AG09309 (cell line): Measurements from ENCODE around the gene CASZ1.

ENCODE experiments used
- DNase-seq: peaks from one replicate; pipeline ENCODE4 v3.0.0-alpha.2; 2010; ENCODE audit warnings: low read depth
- H3K4me3 ChIP-seq: 2 replicates; pipeline ENCODE4 v1.5.1; 2011; ENCODE audit warnings: mild to moderate bottlenecking, low read depth, low read length, moderate library complexity; ENCODE audit not compliant: control insufficient read depth
- TF ChIP-seq, protein P1 (sequence below): IDR thresholded peaks from 2 replicates; pipeline ENCODE4 v1.5.1; 2011; ENCODE audit warnings: mild to moderate bottlenecking, low read depth, low read length, inconsistent platforms; ENCODE audit not compliant: insufficient read depth, control insufficient read depth; ENCODE audit errors: missing control alignments

CASZ1 gene

GRCh38 chr1:10693497-10694273, 102.8 kb downstream of the CASZ1 start:
- H3K4me3 ChIP-seq: peak overlapping the region; percentile 50
- TF ChIP-seq, protein P1, sequence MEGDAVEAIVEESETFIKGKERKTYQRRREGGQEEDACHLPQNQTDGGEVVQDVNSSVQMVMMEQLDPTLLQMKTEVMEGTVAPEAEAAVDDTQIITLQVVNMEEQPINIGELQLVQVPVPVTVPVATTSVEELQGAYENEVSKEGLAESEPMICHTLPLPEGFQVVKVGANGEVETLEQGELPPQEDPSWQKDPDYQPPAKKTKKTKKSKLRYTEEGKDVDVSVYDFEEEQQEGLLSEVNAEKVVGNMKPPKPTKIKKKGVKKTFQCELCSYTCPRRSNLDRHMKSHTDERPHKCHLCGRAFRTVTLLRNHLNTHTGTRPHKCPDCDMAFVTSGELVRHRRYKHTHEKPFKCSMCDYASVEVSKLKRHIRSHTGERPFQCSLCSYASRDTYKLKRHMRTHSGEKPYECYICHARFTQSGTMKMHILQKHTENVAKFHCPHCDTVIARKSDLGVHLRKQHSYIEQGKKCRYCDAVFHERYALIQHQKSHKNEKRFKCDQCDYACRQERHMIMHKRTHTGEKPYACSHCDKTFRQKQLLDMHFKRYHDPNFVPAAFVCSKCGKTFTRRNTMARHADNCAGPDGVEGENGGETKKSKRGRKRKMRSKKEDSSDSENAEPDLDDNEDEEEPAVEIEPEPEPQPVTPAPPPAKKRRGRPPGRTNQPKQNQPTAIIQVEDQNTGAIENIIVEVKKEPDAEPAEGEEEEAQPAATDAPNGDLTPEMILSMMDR: no peak
- DNase-seq: no peak

DNA sequence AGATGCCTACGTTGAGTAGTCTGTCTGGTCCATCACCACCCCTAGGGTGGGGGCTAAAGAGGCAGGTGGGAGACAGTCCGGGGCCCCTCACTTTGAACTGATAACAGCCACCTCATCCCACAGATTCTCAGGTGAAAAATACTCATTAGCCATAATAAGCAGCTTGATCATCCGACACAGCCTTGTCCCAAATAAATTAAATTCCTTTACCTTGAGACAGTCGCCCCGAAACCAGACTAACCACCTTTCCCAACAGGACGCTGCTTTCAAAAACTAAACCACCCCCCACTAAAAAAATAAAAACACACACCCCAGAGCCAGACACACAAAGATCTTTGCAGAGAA, 103.3 kb downstream of the CASZ1 start:
- TF ChIP-seq, protein P1: no peak
- no peak overlapping the region; the same call in 1 of the 2 replicates for H3K4me3 ChIP-seq

GRCh38 chr1:10692401-10693021, 103.9 kb downstream of the CASZ1 start:
- DNase-seq: no peak
- H3K4me3 ChIP-seq: no peak overlapping the region
- TF ChIP-seq, protein P1: peak; percentile 20

More for the DNA sequence above, 103.3 kb downstream of the CASZ1 start:
- DNase-seq: no peak

- DNase-seq: no peak
- H3K4me3 ChIP-seq: no peak overlapping the region
- TF ChIP-seq, protein P1: no peak
These were observed 104.7 kb downstream of the CASZ1 start for GRCh38 chr1:10691740-10692125.

DNA sequence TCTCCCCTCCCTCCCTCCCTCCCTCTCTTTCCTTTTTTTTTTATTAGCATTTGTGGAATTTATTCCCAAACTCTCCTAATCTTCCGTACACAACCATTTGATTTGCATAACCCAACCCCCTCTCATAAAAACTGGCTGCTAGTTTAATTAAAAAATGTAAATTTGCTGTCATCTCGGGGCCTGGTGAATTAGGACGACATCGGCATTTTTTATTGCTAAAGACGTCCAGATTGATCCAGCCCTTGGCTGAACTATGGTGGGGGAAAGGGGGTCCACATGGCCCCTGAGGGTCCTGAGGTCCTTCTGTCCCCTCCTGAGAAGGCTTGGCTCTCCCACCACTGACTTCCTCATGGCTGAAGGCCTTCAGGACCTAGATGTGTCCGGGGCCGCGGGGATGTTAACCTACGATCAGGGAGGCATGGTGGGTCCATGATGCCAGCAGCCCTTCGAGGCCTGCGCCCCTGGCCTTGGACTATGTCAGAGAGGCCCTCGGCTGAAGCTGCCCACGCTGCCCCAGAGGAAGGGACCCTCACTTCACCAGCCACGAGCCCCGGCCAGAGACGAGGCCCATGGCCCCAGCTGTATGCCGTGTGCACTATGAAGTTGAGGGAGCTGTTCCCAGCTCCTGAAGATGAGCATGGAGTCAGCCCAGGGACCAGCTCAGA, 105.2 kb downstream of the CASZ1 start:
- H3K4me3 ChIP-seq: no peak overlapping the region
- DNase-seq: no peak
- TF ChIP-seq, protein P1: no peak

GRCh38 chr1:10690484-10690883, 106.0 kb downstream of the CASZ1 start:
- no peak overlapping the region for H3K4me3 ChIP-seq
- TF ChIP-seq, protein P1: no peak

More at GRCh38 chr1:10690484-10690883, 106.0 kb downstream of the CASZ1 start:
- no peak for DNase-seq
